ENCODE results near the gene WFIKKN2.

WFIKKN2 gene

DNA sequence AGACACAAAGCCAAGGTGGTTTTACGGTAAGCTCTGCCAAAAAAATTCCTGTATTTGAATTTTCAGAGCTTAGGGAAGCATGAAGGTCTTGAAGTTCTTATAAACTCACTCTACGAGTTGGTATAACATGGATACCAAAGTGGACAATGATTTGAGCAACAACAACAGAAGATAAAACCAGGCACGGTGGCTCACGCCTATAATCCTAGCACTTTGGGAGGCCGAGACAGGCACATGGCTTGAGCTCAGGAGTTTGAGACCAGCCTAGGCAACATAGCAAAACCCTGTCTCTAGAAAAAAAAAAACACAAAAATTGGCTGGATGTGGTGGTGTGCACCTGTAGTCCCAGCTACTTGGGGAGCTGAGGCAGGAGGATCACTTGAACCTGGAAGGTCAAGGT, 43.7 kb downstream of the WFIKKN2 start:
- H3K36me3 ChIP-seq = no peaks in the 10 kb centered on the region
- H3K9me3 ChIP-seq = no peaks in the 10 kb centered on the region; the same call in none of the 2 replicates
- H3K27me3 ChIP-seq = no peaks in the 10 kb centered on the region
- TF ChIP-seq, protein P1, sequence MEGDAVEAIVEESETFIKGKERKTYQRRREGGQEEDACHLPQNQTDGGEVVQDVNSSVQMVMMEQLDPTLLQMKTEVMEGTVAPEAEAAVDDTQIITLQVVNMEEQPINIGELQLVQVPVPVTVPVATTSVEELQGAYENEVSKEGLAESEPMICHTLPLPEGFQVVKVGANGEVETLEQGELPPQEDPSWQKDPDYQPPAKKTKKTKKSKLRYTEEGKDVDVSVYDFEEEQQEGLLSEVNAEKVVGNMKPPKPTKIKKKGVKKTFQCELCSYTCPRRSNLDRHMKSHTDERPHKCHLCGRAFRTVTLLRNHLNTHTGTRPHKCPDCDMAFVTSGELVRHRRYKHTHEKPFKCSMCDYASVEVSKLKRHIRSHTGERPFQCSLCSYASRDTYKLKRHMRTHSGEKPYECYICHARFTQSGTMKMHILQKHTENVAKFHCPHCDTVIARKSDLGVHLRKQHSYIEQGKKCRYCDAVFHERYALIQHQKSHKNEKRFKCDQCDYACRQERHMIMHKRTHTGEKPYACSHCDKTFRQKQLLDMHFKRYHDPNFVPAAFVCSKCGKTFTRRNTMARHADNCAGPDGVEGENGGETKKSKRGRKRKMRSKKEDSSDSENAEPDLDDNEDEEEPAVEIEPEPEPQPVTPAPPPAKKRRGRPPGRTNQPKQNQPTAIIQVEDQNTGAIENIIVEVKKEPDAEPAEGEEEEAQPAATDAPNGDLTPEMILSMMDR (IDR thresholded peaks at IDR 0.05; ENCODE audit: low read depth, low read length) = no peak
- DNase-seq = no peak
- no peaks in the 10 kb centered on the region for H3K4me1 ChIP-seq
- no peak overlapping the region for H3K4me3 ChIP-seq (ENCODE audit: low read depth, low read length)

DNA sequence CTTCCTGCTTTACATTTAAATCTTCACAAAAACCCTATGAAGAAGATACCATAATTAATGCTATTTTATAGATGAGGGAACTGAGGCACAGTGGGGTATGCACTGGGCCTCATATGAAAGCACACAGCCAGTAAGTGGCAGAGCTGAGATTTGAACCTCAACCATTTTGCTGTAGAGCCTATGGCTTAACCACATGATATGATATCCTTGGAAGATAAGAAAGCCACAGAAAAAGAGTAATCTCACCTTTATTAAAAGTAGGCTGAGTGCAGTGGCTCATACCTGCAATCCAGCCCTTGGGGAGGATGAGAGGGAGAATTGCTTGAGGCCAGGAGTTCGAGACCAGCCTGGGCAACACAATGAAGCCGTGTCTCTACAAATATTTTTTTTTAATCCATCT, 45.8 kb downstream of the WFIKKN2 start:
- no peaks in the 10 kb centered on the region for H3K27me3 ChIP-seq
- no peaks in the 10 kb centered on the region; the same call in none of the 2 replicates for H3K9me3 ChIP-seq
- H3K4me1 ChIP-seq = no peaks in the 10 kb centered on the region
- no peak overlapping the region for H3K4me3 ChIP-seq (ENCODE audit: low read depth, low read length)
- TF ChIP-seq, protein P1 (IDR thresholded peaks at IDR 0.05; ENCODE audit: low read depth, low read length) = no peak
- DNase-seq = no peak
- no peaks in the 10 kb centered on the region for H3K36me3 ChIP-seq

- DNase-seq = no peak
- no peaks in the 10 kb centered on the region for H3K4me1 ChIP-seq
- TF ChIP-seq, protein P1 (IDR thresholded peaks at IDR 0.05; ENCODE audit: low read depth, low read length) = no peak
- H3K4me3 ChIP-seq (ENCODE audit: low read depth, low read length) = no peak overlapping the region
- no peaks in the 10 kb centered on the region; the same call in none of the 2 replicates for H3K9me3 ChIP-seq
- H3K36me3 ChIP-seq = no peaks in the 10 kb centered on the region
- no peaks in the 10 kb centered on the region for H3K27me3 ChIP-seq
Measured at GRCh38 chr17:50882851-50883250, 47.5 kb downstream of the WFIKKN2 start.

- Histone ChIP-seq H3K4me1 (no peaks in the 10 kb centered on the region), H3K9me3 (no peaks in the 10 kb centered on the region; the same call in none of the 2 replicates), H3K4me3 (ENCODE audit: low read depth, low read length) (no peak overlapping the region), H3K36me3 (no peaks in the 10 kb centered on the region), H3K27me3 (no peaks in the 10 kb centered on the region)
- TF ChIP-seq, protein P1 (IDR thresholded peaks at IDR 0.05; ENCODE audit: low read depth, low read length) = no peak
- no peak for DNase-seq
Measured at GRCh38 chr17:50883850-50884438, 48.6 kb downstream of the WFIKKN2 start.

DNA sequence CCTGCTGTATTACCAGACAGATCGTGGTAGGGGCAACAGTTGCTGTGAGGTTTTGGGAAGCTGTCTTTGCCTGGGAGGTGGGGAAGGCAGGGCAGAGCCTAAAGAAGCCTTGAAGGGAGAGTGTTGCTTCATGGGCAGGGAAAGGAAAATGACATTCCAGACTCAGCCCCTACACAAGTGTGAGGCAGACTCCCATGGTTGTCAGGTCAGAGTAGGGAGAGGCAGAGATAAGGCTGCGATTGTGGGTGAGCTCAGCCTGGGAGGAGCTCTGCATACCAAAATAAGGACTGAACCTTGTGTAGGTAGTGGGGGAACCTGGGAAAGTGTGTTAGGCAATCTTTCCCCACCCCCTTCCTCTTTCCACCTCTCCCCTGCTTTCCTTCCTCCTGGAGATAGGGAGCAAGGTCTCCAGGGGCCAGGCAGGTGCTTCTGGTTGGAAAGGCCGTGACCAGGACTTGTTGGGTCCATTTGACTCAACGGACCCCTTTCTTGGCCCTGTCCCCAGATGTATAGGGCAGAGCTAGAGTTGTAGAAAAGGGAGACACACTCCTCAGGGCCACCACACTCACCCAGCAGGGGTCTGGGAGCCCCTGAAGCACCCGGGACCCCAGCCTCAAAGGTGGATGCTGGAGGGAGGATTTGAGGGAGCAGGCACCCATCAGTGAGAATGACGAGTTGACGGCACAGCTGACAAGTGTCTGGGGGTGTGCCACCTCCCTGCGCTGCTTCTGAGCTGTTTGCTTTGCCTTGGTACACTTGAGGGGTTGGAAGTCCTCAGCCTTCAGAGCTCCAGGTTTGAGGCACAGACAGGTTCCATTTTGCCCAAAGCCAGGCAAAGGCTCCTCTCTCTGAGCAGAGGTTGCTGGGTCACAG, 49.3 kb downstream of the WFIKKN2 start:
- Histone ChIP-seq H3K4me1 (no peaks in the 10 kb centered on the region), H3K9me3 (no peaks in the 10 kb centered on the region; the same call in 1 of the 2 replicates), H3K27me3 (no peaks in the 10 kb centered on the region), H3K36me3 (no peaks in the 10 kb centered on the region), H3K4me3 (ENCODE audit: low read depth, low read length) (no peak overlapping the region)
- DNase-seq = no peak
- TF ChIP-seq, protein P1 (IDR thresholded peaks at IDR 0.05; ENCODE audit: low read depth, low read length) = no peak
